ENCODE results near the gene ADRA1B.
"Not testable (repeated sequence)": the region's sequence is repeated elsewhere in the genome, so short reads cannot be mapped to it uniquely, and the experiment has no call there.

Gene ADRA1B

DNA sequence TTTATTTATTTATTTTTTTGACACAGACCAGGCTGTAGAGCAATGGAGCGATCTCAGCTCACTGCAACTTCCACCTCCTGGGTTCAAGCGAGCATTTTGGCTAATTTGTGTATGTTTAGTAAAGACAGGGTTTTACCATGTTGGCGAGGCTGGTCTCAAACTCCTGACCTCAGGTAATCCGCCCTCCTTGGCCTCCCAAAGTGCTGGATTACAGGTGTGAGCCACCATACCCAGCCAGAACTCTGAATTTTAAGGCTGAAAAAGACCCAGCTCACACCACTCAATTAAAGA lies 49.5 kb downstream of the ADRA1B start:
- not testable (repeated sequence) for DNase-seq (ENCODE audit: low read depth in 2 of 2)

DNA sequence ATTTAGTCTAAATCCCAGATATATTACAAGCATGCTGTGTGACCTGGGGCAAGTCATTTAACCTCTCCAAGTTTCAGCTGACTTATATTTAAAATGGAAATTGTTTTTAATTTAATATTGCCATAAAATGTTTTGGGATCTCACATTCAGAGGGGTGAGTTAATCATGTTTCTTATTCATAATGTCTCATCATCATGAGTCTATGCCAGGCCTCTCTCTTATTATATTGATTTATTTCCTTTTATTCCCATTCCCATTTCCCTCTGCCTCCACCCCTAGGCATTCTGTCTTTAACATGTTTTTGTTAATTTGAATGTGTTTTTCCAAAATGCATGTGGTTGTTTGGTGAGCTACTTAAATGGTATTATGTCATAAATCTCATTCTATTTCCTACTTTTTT lies 53.7 kb downstream of the ADRA1B start:
- no peak for DNase-seq (ENCODE audit: low read depth in 2 of 2)

DNA sequence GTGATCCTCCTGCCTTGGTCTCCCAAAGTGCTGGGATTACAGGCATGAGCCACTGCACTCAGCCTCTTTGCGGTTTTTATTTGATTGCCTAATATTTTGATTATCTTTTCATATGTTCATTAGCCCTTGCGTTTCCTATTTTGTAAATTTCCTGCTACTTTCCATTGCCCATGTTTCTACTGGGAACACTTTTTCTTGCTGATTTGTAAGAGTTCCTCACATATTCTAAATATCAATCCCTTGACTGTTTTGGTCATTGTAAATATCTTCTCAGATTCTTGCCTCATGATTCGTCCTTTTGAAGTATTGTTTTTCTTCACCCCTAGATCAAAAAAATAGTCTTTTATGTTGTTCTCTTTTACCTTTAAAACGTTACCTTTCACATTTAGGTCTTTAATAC lies 54.8 kb downstream of the ADRA1B start:
- DNase-seq (ENCODE audit: low read depth in 2 of 2) = no peak

DNA sequence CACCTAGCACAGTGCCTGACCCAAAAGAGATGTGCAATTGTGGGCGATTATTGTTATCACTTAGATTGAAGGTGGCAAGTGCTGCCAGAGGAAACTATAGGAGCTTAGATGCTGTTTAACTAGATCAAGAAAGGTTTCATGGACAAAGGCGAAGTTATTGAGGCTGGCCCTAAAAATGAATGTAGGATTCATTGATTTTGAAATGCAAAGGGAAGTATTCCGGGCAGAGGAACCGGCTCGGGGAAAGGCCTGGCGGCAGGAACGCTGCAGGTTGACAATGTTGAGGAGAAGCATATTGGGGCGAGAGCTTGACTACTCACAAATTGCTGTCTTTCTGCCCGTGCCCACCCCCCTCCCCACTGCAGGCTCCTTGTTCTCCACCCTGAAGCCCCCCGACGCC lies 55.2 kb downstream of the ADRA1B start:
- DNase-seq (ENCODE audit: low read depth in 2 of 2) = no peak

DNA sequence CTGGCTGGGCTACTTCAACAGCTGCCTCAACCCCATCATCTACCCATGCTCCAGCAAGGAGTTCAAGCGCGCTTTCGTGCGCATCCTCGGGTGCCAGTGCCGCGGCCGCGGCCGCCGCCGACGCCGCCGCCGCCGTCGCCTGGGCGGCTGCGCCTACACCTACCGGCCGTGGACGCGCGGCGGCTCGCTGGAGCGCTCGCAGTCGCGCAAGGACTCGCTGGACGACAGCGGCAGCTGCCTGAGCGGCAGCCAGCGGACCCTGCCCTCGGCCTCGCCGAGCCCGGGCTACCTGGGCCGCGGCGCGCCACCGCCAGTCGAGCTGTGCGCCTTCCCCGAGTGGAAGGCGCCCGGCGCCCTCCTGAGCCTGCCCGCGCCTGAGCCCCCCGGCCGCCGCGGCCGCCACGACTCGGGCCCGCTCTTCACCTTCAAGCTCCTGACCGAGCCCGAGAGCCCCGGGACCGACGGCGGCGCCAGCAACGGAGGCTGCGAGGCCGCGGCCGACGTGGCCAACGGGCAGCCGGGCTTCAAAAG lies 55.7 kb downstream of the ADRA1B start:
- DNase-seq (ENCODE audit: low read depth in 2 of 2) = no peak

DNA sequence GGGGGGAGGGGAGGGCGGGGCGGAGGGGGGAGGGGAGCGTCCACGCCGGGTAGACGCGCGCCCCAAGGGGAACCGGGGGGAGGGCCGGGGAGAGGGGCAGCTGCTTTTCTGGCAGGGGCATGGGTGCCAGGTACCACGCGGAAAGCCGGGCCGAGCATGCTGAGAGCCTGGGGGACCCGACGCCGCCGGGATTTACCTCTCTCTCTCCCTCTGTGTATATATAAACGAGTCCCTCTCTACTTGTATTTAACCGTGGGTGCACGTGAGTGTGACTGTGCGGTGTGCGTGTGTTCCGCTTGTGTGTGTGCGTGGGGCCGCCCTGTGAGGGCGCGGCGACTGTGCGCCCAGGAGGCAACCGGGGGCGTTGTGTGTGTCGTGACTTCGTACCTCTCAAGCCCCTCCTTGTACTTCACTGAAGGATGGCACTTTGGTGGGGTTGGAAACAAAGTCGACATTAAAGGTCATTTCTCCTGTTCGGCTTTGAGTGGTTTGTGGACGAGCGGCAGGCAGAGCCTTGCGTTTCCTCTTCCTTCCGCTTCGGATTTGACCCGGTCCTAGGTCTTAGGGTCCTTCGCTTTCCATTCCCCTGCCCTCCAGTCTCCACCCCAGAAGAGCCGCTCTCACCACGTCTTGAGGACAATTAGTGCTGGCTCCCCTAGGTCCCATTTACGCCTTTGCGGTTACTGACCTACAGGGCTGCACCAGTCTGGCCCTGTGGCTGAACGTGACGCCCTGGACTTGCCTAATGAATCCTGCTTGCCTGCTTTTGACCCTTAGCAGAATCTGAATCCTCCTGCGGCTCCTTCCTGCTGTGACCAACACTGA lies 56.5 kb downstream of the ADRA1B start:
- DNase-seq (ENCODE audit: low read depth in 2 of 2) = no peak

DNA sequence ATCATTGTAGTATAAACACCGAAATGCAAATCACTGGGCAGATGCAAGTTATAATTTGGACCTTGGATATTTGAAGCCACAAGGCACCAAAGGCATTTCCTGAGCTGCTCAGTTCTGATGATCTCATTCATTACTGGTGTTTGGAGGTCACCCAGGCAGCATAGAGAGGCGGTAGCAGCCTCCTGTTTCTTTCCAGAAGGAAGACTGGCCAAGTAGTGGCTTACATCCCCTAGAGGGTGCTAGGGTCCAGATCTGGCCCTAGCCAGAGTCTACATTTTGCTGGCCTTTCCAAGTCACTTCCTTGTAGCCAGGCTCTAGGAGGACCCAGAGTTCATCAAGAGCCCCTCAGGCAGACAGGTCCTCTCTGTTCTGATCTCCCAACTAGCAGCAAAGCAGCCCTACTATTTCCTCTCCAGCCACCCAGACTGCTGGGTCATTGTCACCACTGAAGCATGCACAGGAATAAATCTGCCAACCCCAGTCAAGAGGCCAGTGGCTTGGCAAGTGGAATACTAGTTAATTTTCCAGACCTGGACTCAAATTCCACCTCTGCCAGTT lies 59.3 kb downstream of the ADRA1B start:
- DNase-seq (ENCODE audit: low read depth in 2 of 2) = no peak

DNA sequence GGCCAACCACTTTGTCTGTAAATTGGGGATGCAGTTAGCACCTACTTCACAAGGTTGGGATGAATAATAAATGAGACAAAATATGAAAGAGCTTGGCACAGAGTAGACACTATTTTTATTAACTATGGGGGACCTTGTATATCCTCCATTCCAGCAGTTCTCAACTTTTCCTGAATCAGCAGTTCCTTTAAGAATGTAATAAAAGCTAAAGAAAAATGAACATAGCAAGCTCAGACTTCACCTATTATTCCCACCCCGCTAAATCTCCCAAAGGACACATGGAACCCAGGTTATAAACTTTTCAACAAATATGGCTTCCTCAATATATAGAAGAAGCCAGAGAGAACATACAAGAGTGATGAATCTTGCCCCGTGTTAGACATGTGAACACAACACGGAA lies 60.6 kb downstream of the ADRA1B start:
- no peak for DNase-seq (ENCODE audit: low read depth in 2 of 2)

DNA sequence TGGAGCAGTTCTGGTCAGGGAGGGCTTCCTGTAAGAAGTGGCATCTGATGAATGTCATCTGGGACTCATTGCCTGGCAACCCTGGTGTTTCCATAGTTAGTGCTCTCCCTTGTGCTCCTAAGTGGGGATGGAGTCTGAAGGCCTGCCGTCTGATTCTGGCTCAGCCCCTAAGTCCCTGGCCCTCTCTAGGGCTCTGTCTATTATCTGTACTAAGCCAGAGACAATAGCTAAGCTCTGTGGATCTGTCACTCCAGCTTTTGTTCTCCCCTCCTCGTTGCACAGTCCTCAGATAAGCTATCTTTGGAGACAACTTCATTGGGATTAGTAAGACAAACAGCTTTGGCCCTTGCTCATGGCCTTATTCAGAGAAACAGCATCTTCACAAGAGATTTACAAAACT lies 62.1 kb downstream of the ADRA1B start:
- DNase-seq (ENCODE audit: low read depth in 2 of 2) = no peak

DNA sequence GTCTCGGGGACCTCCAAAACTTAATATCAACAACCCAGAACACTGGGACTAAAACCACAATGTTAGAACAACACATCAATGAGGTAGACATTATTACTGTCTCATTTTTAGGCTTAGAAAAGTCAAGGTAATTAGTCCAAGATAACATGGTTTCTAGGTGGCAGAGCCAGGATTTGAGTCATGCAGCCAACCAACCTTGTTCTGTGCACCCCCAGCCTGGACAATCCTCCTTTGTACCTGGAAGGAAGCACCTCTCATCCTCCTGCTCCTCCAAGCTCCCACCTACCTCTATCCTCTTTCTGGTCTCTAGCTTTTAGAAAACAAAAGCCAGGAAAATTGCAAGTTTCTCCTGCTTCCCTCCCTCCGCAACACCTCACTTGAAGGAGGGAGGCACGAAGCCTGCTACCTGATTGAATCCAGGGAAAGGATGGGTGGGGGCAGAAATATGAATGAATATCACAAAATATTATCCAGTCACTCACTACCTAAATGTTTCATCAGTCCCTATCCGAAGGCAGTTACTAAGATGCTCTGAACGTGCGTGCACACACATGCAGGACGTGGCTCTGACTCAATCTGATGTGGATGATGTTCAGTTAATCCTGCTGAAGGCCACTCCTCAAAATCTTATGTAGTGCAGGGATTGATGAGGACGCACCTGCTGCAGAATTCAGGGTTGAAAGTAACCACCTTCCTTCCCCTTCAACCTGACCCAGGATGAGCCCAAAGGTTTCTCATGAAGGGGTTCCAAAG lies 66.3 kb downstream of the ADRA1B start:
- no peak for DNase-seq (ENCODE audit: low read depth in 2 of 2)

DNA sequence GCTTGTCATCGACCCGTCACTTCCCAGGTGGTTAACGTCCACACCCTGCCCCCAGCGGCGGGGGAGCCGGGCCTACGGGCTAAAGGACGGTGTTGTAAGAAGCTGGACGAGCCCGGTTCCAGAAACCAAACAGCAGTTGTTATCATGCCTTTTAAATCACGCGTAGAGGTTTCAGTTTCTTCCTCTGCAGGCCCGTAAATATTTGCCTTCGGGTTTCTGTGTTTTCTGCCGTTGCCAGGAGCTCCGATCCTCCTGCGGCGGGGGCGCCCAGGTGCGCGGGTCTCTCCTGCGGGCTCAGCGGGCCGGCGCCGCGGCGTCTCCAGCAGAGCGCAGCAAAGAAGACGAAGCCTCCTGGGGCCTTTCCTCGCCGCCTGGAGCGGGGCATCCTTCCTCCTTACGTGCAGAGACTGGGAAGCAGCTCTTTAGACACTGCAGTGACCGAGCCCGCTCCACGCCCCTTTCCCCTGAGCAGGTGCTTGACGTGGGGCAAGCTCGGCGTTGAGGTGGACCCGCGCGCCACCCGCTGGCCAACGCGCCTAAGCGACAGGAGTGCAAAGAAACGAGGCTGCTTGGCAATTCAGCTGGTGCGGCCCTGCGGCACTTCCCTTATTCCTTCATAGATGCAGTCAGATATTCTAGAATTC lies 70.9 kb downstream of the ADRA1B start:
- DNase-seq (ENCODE audit: low read depth in 2 of 2) = peak; percentile 57 to 58

DNA sequence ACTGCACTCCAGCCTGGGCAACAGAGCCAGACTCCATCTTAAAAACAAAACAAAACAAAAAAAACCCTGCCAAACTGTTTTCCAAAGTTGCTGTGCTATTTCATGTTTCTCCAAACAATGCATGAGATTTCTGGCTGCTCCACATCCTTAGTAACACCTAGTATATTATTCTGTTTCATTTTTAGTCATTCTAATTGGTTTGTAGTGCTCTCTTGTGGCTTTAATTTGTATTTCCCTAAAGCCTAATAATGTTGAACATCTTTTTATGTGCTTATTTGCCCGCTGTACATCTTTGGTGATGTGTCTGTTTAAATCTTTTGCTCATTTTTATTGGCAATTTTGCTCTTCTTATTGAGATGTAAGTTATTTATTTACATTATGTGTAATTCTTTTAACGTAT lies 74.2 kb downstream of the ADRA1B start:
- DNase-seq (ENCODE audit: low read depth in 2 of 2) = no peak

DNA sequence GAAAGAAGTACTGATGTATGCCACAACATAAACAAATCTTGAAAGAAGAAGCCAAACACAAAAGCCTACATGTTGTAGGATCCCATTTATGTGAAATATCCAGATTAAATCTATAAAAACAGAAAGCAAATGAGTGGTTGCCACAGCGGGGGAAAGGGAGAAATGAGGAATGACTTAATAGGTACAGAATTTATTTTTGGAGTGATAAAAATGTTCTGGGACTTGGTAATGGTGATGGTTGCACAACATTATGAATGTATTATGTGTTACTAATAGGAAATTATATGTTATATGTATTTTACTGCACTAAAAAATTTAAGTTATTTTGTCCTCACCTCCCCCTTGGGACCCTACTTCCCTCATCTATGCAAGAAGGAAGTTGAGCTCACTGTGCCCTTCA lies 76.3 kb downstream of the ADRA1B start:
- DNase-seq (ENCODE audit: low read depth in 2 of 2) = no peak

DNA sequence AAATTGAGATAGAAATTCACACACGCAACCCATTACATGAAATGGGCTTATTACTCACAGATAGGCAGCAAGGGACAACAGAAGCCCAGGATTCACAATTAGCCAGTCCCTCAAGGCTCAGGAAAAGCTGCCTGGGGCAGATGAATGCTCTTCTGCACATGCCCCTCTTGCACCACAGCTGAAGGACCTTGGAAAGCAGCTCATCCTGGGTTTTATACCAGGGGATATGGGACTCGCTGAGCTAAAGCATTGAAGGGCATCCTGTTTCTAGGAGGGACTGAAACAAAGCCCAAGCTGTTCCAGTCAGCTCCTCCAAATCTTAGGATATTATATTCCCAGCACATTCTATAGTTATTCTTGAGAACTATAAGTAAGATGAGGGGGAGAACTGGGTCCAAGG lies 76.9 kb downstream of the ADRA1B start:
- DNase-seq (ENCODE audit: low read depth in 2 of 2) = no peak

DNA sequence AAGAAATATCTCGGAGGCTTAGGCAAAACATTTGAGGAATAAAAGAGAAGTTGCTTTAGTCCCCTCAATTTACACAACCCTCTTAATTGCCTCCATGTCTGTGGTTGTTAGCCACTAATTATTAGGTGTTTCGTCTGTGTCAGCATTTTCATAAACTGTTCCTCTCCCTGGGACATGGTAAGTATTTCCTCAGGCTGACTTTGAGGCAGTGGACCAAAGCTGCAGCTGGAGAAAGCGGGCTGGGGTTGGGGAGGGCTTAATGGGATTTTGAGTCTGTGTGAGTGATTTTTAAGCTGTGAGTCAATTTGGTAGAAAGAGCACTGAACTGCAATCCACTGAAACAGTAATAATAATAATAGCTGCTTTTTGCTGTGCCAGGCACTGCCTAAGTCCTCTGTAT lies 79.6 kb downstream of the ADRA1B start:
- no peak for DNase-seq (ENCODE audit: low read depth in 2 of 2)

DNA sequence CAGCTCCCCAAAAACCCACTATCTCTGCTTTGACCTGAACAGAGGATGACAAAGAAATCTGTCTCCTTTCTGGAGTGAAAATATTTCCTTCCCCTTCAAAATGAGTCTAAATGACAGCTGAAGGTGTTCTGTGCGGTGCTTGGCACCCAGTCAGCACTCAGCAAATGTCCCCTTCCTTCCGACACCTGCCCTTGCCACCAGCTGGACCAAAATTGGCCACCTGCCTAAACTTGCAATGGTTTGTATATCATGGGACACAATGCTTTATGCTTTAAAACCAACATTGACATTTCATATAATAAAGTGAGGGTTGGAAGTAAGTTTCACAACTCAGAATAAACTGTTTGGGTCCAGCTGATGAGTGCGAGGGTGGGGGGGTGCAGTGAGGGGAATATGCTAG lies 85.2 kb downstream of the ADRA1B start:
- DNase-seq (ENCODE audit: low read depth in 2 of 2) = no peak

DNA sequence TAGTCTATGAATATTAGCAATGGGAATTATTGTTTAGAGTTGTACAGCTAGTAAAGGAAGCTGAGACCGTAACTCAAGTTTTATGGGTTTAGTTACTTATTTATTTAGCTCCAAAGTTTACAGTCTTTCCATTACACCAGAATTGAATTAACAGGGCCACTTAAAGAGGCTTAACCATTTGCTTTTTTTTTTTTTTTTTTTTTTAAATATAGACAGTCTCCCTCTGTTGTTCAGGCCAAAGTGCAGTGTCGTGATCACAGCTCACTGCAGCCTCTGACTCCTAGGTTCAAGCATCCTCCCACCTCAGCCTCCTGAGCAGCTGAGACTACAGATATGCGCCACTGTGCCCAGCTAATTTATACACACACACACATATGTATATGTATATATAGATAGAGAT lies 91.2 kb downstream of the ADRA1B start:
- DNase-seq (ENCODE audit: low read depth in 2 of 2) = no peak

DNA sequence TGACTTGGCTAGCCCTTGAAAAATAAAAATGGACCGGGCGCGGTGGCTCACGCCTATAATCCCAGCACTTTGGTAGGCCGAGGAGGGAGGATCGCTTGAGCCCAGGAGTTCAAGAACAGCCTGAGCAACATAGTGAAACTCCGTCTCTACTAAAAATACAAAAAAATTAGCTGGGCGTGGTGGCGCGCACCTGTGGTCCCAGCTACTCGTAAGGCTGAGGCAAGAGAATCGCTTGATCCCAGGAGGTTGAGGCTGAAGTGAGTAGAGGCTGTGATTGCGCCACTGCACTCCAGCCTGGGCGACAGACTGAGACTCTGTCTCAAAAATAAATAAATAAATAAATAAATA lies 92.2 kb downstream of the ADRA1B start:
- not testable (repeated sequence) for DNase-seq (ENCODE audit: low read depth in 2 of 2)

DNA sequence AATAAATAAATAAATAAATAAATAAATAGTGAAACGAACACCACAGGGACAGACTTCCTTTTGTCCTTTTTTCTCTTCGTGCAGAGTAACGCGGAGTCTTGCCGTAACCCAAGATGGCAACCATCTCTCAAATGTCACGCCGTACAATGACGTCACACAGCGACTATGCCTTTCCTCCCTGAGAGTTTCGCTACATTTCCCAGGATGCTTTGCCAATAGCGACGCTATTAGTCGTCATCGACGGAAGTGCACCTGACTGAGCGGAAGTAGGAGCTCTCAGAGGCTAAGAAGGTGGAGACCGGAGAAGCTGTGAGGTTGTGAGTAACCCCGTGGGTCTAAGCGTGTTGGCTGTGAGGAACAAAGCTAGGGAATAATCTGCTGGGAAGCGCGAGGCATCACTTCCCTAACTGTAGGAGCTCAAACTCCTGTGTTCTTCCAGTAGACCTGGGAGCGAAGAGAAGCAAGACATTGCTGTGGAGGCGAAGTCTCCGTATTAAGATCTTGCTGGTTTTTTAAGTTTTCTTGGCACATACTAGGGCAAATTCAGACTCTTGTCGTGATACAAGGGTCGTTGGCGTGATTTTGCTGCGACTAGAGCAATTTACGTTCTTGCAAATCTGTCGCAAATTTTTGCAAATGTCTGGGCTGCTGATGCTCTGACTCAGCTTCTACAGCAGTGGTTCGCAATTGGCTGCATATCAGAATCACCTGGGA lies 92.8 kb downstream of the ADRA1B start, which contains the start of gene TTC1:
Gene TTC1, plus strand, starts transcription at position 263 of the 714 bp plus-strand sequence. CDS start 1,390 bp downstream, outside the sequence.
- DNase-seq (ENCODE audit: low read depth in 2 of 2) = peak; percentile 72 to 83

DNA sequence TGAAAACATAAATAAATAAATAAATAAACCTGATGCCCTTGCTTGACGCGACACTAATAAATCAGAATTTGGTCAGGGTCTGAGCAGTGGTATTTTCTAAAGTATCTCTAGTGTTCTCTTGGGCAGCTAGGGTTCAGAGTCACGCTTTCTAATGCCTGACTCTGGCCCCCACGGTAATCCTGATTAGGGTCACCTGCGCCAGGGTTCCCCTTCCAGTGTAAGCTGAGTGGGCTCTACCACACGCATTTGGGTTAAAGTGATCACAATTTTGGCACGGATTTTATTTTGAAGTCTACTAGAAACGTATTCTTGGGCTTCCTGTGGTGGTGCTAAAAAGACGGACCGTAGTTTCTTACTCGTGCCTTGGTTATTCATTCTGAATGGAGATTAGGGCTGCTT lies 93.3 kb downstream of the ADRA1B start:
- no peak for DNase-seq (ENCODE audit: low read depth in 2 of 2)

DNA sequence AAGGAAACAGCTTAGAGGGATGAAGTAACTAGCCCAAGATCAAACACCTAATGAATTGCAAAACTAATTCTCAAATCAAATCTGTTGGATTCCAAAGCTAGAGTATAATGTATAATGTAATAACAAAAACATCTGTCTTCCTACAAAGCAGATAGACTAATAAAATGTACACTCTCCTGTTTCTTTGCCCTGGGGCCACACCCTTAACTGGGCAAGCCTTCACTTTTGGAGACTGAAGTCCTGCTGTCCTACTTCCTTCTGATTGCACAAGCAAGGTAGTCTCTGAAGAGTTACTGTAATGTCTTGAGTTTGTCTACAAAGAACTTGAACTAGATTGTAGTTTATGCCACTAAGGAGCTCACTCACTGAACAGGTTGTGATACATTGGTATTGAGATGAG lies 95.2 kb downstream of the ADRA1B start:
- no peak for DNase-seq (ENCODE audit: low read depth in 2 of 2)

DNA sequence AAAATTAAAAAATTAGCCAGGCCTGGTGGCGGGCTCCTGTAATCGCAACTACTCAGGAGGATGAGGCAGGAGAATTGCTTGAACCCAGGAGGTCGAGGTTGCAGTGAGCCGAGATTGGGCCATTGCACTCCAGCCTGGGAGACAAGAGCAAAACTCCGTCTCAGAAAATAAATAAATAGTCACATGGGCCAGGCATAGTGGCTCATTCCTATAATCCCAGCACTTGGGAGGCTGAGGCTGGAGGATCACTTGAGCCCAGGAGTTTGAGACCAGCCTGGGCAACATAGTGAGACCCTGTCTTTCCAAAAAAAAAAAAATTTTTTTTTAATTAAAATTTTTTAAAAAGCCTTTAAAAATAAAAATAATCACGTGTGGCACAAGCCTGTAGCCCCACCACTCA lies 97.9 kb downstream of the ADRA1B start:
- DNase-seq (ENCODE audit: low read depth in 2 of 2) = not testable (repeated sequence)

All from stimulated activated CD8-positive, alpha-beta memory T cell treated with anti-CD3 and anti-CD28 coated beads, Interleukin-2, amount 100 ng/mL, for 48 hours (primary cell).